HEK293T (cell line): ENCODE measurements around the gene ADAMTS17.

Source experiments
- CTCF ChIA-PET: fragments of 350-600 bp; formaldehyde crosslinking; extraction: SDS; loops from one replicate; lab custom pipeline; 2021; ENCODE audit warnings: antibody characterized with exemption, inconsistent platforms; lab: Yijun Ruan, JAX
- POLR2A ChIA-PET: fragments of 350-600 bp; formaldehyde crosslinking; extraction: SDS; loops from one replicate; lab custom pipeline; 2020; ENCODE audit warnings: antibody characterized with exemption, inconsistent platforms; lab: Yijun Ruan, JAX
- DNase-seq: peaks from one replicate; pipeline ENCODE4 v3.0.0; 2012; ENCODE audit warnings: mixed read lengths; ENCODE audit errors: extremely low spot score
- ARNT ChIP-seq: fragments of 450-650 bp; IDR thresholded peaks from 2 replicates; pipeline ENCODE4 v1.6.1; 2017; ENCODE audit warnings: mild to moderate bottlenecking
- BHLHE40 ChIP-seq: fragments of 450-650 bp; IDR thresholded peaks from 2 replicates; pipeline ENCODE4 v1.6.1; 2016; ENCODE audit warnings: mild to moderate bottlenecking, moderate library complexity, borderline replicate concordance
- CTBP1 ChIP-seq: fragments of 450-650 bp; IDR thresholded peaks from 2 replicates; pipeline ENCODE4 v1.6.1; 2016; ENCODE audit warnings: borderline replicate concordance
- ELF4 ChIP-seq: fragments of 450-650 bp; IDR thresholded peaks from 2 replicates; pipeline ENCODE4 v1.6.1; 2017; ENCODE audit warnings: antibody characterized with exemption
- FOXA1 ChIP-seq: fragments of 450-650 bp; IDR thresholded peaks from 2 replicates; pipeline ENCODE4 v1.6.1; 2016; ENCODE audit warnings: mild to moderate bottlenecking
- FOXK2 ChIP-seq: fragments of 450-650 bp; IDR thresholded peaks from 2 replicates; pipeline ENCODE4 v1.6.1; 2016; ENCODE audit warnings: mild to moderate bottlenecking
- FOXM1 ChIP-seq: fragments of 450-650 bp; IDR thresholded peaks from 2 replicates; pipeline ENCODE4 v1.6.1; 2017; ENCODE audit warnings: mild to moderate bottlenecking, borderline replicate concordance
- HDGF ChIP-seq: fragments of 450-650 bp; IDR thresholded peaks from 2 replicates; pipeline ENCODE4 v1.6.1; 2017; ENCODE audit warnings: antibody characterized with exemption, borderline replicate concordance
- L3MBTL2 ChIP-seq: fragments of 450-650 bp; conservative IDR thresholded peaks from 2 replicates; pipeline ENCODE4 v1.6.1; 2016; ENCODE audit warnings: mild to moderate bottlenecking
- LEF1 ChIP-seq: fragments of 450-650 bp; IDR thresholded peaks from 2 replicates; pipeline ENCODE4 v1.6.1; 2017; ENCODE audit warnings: mild to moderate bottlenecking, borderline replicate concordance
- NFRKB ChIP-seq: fragments of 450-650 bp; IDR thresholded peaks from 2 replicates; pipeline ENCODE4 v1.6.1; 2016; ENCODE audit warnings: mild to moderate bottlenecking, moderate library complexity
- PKNOX1 ChIP-seq: fragments of 450-650 bp; IDR thresholded peaks from 2 replicates; pipeline ENCODE4 v1.6.1; 2016
- SP1 ChIP-seq: fragments of 450-650 bp; IDR thresholded peaks from 2 replicates; pipeline ENCODE4 v1.6.1; 2017
- SUZ12 ChIP-seq: fragments of 450-650 bp; IDR thresholded peaks from 2 replicates; pipeline ENCODE4 v1.6.1; 2016; ENCODE audit warnings: mild to moderate bottlenecking
- TARDBP ChIP-seq: fragments of 450-650 bp; IDR thresholded peaks from 2 replicates; pipeline ENCODE4 v1.6.1; 2016
- ZNF384 ChIP-seq: fragments of 450-650 bp; IDR thresholded peaks from 2 replicates; pipeline ENCODE4 v1.6.1; 2016

Gene ADAMTS17

GRCh38 chr15:100241572-100242482, 99.9 kb downstream of the ADAMTS17 start:
- ChIA-PET CTCF (no interaction called here), POLR2A (no interaction called here)

DNA sequence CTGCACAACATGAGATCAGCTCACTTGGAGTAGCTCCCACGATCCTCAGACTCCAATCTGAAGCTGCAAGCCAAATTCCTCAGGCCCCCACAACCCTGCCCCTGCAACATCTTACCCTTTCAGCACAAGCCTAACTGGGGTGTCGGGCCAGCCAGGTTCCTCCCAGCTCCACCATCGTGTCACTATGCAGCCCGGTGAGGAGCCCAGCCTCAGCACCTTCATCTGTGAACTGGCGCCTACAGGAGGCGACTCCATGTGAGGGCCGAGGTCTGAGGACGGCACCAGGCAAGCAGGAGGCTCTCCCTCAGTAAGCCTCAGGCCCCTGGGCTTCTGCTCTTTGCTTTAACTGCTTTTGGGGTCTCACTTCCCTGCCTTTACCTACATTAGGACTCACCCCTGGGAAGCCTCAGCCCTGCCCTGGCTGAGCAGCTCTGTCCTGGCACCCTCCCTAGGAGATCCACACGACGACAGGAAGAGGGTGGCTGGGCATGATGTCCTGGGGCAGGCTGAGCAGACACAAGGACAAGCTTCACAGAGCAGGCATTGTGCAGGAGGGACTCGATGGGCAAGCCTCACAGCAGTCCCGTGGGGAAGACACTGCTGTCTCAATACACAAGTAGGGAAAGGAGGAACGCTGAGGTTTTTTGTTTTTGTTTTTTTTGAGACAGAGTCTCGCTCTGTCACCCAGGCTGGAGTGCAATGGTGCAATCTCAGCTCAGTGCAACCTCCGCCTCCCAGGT, 104.6 kb downstream of the ADAMTS17 start:
- POLR2A ChIA-PET: no interaction called here
- no peak for TF ChIP-seq PKNOX1
- no peak for TF ChIP-seq TARDBP
- no peak for TF ChIP-seq ARNT
- TF ChIP-seq FOXK2: no peak
- no peak for DNase-seq
- CTCF ChIA-PET: interaction anchor here (0.7 kb wide), 1 partner anchor 221 kb away, joined by 3 read pairs; no protein-coding TSS in a partner anchor

More at GRCh38 chr15:100241572-100242482, 99.9 kb downstream of the ADAMTS17 start:
- no peak for DNase-seq
- TF ChIP-seq FOXA1: no peak
- TF ChIP-seq PKNOX1: peak; percentile 62

DNA sequence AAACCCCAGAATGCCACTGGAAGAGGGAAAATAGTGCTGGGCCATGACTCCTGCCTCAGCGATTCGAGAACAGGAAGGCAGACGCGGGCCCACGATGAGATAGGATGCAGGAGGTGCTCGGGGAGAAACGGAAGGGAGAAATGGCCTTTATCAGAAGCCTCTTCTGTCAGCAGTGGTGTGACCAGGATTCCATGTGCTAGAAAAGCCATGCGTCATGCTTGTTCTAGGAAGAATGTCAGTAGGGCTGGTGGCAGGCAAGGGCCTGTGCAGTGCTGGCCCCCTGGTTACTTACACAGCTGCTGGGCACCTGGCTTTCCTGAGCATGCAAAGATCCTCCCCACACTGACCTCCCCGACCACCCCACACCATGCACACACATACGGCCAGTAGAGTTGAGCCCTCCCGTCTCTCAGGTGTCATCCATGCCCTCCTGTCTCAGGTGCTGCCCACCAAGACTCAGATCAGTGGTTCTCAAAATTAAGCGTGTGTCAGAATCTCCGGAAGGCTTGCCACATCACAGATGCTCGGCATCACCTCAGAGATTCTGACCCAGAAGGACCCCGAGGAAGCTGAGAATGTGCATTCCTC, 106.7 kb downstream of the ADAMTS17 start:
- no peak for DNase-seq
- ChIA-PET CTCF (no interaction called here), POLR2A (no interaction called here)
- no peak for TF ChIP-seq SUZ12
- TF ChIP-seq PKNOX1: no peak
- TF ChIP-seq NFRKB: no peak
- no peak for TF ChIP-seq SP1
- no peak for TF ChIP-seq FOXK2
- no peak for TF ChIP-seq ZNF384
- TF ChIP-seq ELF4: no peak
- no peak for TF ChIP-seq BHLHE40
- TF ChIP-seq FOXM1: no peak
- no peak for TF ChIP-seq CTBP1
- TF ChIP-seq LEF1: no peak
- no peak for TF ChIP-seq ARNT
- TF ChIP-seq HDGF: no peak

GRCh38 chr15:100234158-100235029, 107.4 kb downstream of the ADAMTS17 start:
- CTCF ChIA-PET: interaction anchor here (0.8 kb wide), 1 partner anchor 115 kb away, joined by 3 read pairs; no protein-coding TSS in a partner anchor
- TF ChIP-seq SP1 (no peak), LEF1 (no peak), L3MBTL2 (no peak), HDGF (no peak), SUZ12 (no peak), NFRKB (no peak), TARDBP (no peak), ARNT (no peak), CTBP1 (no peak), FOXA1 (no peak), ZNF384 (no peak)
- no peak for DNase-seq
- POLR2A ChIA-PET: no interaction called here

DNA sequence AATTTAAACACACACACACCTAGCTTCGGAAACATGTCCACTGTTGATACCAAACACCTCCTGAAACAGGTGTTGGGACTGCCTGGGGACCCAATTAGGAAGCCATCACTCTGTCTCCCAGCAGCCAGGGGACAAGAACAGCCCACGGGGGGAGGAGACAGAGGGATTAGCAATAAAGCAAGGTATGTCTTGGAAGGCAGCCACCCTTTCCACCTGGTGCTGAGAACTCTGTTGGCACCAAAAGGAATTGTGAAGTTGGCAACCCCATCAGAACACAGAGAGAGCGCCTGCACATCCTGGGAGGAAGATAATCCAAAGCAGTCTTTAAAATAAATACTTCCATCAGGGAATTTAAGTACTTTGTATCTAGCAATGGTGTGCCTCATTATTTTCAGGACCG, 111.0 kb downstream of the ADAMTS17 start:
- TF ChIP-seq ARNT: no peak
- TF ChIP-seq PKNOX1: no peak
- no peak for TF ChIP-seq NFRKB
- no peak for TF ChIP-seq ELF4
- TF ChIP-seq FOXA1: no peak
- no peak for TF ChIP-seq HDGF
- no peak for TF ChIP-seq ZNF384
- no peak for TF ChIP-seq CTBP1
- no peak for TF ChIP-seq FOXM1
- POLR2A ChIA-PET: no interaction called here
- no peak for DNase-seq
- CTCF ChIA-PET: no interaction called here
